ENCODE data around the gene DRGX.

The DRGX gene

DNA sequence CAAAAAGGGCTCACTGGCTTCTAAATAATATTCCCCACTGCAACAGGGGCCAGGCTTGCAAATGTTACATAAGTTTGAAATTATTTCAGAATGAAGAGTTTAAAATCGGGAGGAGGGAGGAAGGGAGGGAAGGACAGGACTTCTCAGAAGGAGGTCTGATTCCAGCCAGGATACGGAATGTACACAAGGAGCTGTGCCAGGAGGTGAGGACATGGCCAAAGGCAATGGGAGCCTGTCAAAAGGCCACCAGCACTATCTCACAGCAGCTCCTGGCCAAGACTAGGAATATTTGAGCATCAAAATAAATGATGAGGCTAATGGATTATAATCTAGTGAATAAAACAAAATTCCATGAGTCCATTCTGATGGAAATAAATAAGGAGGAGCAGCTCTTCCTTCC lies 18.6 kb upstream of the DRGX start:
- H3K27me3 ChIP-seq (ENCODE audit: insufficient read depth, poor library complexity, severe bottlenecking): peaks cover 5% of the 10 kb centered on the region
- DNase-seq (ENCODE audit: low read depth in 1 of 2, low spot score in 1 of 2): no peak
- TF ChIP-seq GABPA (IDR thresholded peaks at IDR 0.05; ENCODE audit: low read depth) (no peak), REST (IDR thresholded peaks at IDR 0.05; ENCODE audit: insufficient replicate concordance, low read depth) (no peak), CTCF (IDR thresholded peaks at IDR 0.05; ENCODE audit: insufficient read depth, low read length) (no peak), SPI1 (IDR thresholded peaks at IDR 0.05; ENCODE audit: borderline replicate concordance, low read depth) (no peak), POLR2AphosphoS5 (IDR thresholded peaks at IDR 0.05; ENCODE audit: low read depth) (no peak)
- H3K27ac ChIP-seq (replicated peaks): no peak overlapping the region
- no peak overlapping the region for H3K4me3 ChIP-seq (replicated peaks; ENCODE audit: insufficient read depth, low read length)

DNA sequence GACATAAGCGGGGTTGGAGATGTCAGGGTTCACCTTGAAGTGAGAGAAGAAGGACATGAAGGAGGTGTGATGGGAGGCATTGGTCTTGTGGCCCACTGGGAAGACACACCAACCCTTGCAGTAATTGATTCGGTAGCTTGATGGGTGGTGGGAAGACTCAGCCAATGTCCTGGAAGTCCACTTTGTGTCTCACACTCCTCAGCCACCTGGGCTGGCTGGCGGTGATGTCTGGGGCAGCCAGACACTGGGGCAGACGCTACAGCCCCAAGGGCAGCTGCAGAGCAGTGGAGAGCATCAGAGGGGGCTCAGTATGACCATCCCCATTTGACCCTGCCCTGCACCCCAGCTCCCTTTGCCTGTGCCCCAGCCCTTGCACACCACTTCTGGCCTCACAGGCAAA lies 16.7 kb upstream of the DRGX start:
- no peak overlapping the region for H3K27ac ChIP-seq (replicated peaks)
- DNase-seq (ENCODE audit: low read depth in 1 of 2, low spot score in 1 of 2): no peak
- H3K4me3 ChIP-seq (replicated peaks; ENCODE audit: insufficient read depth, low read length): no peak overlapping the region
- peaks cover 5% of the 10 kb centered on the region for H3K27me3 ChIP-seq (ENCODE audit: insufficient read depth, poor library complexity, severe bottlenecking)
- no peak for TF ChIP-seq SPI1 (IDR thresholded peaks at IDR 0.05; ENCODE audit: borderline replicate concordance, low read depth)
- no peak for TF ChIP-seq REST (IDR thresholded peaks at IDR 0.05; ENCODE audit: insufficient replicate concordance, low read depth)
- TF ChIP-seq GABPA (IDR thresholded peaks at IDR 0.05; ENCODE audit: low read depth): no peak

- peaks cover 5% of the 10 kb centered on the region for H3K27me3 ChIP-seq (ENCODE audit: insufficient read depth, poor library complexity, severe bottlenecking)
- DNase-seq (ENCODE audit: low read depth in 1 of 2, low spot score in 1 of 2): no peak
- H3K27ac ChIP-seq (replicated peaks): no peak overlapping the region
- TF ChIP-seq CTCF (IDR thresholded peaks at IDR 0.05; ENCODE audit: insufficient read depth, low read length) (no peak), SPI1 (IDR thresholded peaks at IDR 0.05; ENCODE audit: borderline replicate concordance, low read depth) (no peak), GABPA (IDR thresholded peaks at IDR 0.05; ENCODE audit: low read depth) (no peak), POLR2AphosphoS5 (IDR thresholded peaks at IDR 0.05; ENCODE audit: low read depth) (no peak), REST (IDR thresholded peaks at IDR 0.05; ENCODE audit: insufficient replicate concordance, low read depth) (no peak)
- no peak overlapping the region for H3K4me3 ChIP-seq (replicated peaks; ENCODE audit: insufficient read depth, low read length)
Observed at GRCh38 chr10:49410365-49411074, 14.6 kb upstream of the DRGX start.
